Fibroblast of mammary gland (primary cell): ENCODE data around the gene FSIP1.

Source experiments
- DNase-seq: peaks from one replicate; pipeline ENCODE4 v3.0.0-alpha.2; 2010; ENCODE audit warnings: low read depth
- H3K4me3 ChIP-seq: 2 replicates; pipeline ENCODE4 v1.5.1; 2011; ENCODE audit warnings: low read depth, mild to moderate bottlenecking, low read length, moderate library complexity; ENCODE audit not compliant: control insufficient read depth
- TF ChIP-seq, protein P1 (sequence below): conservative IDR thresholded peaks from 2 replicates; pipeline ENCODE4 v1.5.1; 2011; ENCODE audit warnings: low read depth, low read length, inconsistent platforms; ENCODE audit not compliant: control insufficient read depth, insufficient read depth

FSIP1 gene

DNA sequence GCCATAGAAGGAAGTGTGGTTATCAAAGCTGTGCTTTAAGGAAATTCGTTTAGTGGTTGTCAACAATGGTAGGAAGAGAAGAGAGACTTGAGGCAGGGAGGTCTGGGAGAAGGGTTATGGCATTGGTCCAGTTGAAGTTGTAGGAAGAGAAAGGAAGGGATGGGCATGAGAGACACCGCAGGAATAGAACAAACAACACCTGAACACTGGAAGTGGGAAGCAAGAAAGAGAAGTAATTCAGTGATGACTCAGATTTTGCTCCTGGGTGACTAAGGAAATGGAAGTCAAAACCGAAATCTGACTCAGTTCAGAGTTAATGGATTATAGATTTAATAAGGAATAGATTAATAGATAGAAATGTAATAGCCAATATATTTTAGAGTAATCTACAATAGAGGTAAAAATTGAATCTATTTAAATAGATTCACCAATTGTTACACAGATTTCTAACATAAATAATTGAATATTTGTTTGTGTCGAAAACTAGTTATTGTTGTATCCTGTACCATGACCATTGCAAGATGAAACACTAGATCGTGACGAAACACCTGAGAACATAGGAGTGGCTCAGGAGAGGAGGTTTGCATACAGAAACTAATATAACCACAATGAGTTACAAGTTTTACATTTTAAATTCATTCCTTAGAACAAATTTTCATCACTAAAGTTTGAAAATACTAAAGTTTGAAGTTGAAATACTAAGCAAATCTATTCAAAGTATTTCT, 165.7 kb downstream of the FSIP1 start:
- TF ChIP-seq, protein P1, sequence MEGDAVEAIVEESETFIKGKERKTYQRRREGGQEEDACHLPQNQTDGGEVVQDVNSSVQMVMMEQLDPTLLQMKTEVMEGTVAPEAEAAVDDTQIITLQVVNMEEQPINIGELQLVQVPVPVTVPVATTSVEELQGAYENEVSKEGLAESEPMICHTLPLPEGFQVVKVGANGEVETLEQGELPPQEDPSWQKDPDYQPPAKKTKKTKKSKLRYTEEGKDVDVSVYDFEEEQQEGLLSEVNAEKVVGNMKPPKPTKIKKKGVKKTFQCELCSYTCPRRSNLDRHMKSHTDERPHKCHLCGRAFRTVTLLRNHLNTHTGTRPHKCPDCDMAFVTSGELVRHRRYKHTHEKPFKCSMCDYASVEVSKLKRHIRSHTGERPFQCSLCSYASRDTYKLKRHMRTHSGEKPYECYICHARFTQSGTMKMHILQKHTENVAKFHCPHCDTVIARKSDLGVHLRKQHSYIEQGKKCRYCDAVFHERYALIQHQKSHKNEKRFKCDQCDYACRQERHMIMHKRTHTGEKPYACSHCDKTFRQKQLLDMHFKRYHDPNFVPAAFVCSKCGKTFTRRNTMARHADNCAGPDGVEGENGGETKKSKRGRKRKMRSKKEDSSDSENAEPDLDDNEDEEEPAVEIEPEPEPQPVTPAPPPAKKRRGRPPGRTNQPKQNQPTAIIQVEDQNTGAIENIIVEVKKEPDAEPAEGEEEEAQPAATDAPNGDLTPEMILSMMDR, result no peak
- DNase-seq, result peak; percentile 23
- H3K4me3 ChIP-seq, result no peak overlapping the region

DNA sequence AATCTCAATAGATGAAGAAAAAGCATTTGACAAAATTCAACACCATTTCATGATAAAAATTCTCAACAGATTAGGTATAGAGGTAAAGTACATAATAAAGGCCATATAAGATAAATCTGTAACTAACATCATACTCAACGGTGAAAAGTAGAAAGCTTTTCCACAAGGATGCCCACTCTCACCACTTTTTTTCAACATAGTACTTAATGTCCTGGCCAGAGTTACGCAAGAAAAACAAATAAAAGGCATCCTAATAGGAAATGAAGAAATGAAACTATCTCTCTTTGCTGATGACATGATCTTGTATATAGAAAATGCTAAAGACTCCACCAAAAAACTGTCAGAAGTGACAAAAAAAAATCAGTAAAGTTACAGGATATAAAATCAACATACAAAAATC, 168.8 kb downstream of the FSIP1 start:
- peak; percentile 21 for DNase-seq
- H3K4me3 ChIP-seq, result no peak overlapping the region
- TF ChIP-seq, protein P1, result no peak

DNA sequence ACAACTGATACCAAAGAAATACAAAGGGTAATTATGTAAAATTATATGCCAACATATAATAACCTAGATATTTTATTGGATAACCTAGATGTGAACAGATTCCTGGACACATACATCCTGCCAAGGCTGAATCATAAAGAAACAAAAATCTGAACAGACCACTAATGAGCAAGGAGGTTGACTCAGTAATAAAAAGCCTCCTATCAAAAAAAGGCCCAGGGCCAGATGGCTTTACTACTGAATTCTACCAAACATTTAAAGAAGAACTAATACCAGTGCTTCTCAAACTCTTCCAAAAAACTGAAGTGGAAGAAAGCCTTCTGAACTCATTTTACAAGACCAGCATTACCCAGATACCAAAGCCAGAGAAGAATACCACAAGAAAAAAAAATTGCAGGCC, 169.4 kb downstream of the FSIP1 start:
- peak; percentile 34 for DNase-seq
- TF ChIP-seq, protein P1, result no peak
- no peak overlapping the region for H3K4me3 ChIP-seq

DNA sequence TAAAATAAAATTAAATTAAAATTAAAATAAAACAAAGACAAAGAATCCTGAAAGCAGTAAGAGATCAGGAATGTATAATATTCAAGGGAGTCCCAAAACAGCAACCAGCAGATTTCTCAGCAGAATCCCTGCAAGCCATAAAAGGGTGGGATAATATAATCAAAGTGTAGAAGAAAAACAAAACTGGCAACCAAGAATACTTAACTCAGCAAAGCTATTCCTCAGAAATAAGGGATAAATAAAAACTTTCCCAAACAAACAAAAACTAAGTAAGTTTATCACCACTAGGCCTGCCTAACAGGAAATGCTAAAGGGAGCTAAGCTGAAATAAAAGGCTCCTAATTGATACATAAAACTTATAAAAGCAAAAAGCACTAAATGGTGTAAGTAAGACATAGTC, 172.0 kb downstream of the FSIP1 start:
- no peak overlapping the region for H3K4me3 ChIP-seq
- no peak for DNase-seq
- TF ChIP-seq, protein P1, result no peak

DNA sequence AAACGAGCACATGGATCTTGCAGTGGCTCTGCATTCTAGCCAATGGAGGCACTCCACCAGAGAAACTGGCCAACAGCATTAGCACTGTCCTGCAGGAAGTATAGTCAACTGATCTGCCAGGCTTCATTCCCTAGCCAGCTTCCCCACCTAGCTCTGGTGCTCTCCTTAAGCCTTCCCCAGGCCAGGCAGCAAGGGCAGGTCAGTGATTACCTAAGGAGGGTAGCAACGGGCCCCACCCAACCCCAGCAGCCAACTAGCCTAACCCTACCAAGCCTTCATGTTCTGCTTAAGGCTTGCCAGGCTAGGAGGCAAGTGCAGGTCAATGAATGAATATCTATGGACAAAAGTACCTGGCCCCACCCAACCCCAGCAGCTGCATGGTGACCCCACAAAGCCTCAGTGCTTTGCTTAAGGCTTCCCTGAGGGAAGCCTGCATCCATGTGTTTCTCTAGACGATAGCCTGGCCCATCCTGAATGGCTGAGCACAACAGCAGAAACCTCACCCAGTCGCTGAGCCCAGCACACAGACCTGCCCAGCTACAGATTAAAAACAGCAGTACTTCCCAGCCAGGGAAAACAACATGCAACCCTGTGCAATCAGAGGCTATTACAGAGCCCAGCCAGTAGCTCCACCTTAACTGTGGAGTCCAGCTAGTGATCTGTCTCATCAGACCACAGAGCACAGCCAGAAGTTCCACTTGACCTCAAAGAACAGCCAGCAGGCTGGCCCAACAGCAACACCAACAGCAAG, 173.3 kb downstream of the FSIP1 start:
- TF ChIP-seq, protein P1, result no peak
- no peak for DNase-seq
- no peak overlapping the region for H3K4me3 ChIP-seq

DNA sequence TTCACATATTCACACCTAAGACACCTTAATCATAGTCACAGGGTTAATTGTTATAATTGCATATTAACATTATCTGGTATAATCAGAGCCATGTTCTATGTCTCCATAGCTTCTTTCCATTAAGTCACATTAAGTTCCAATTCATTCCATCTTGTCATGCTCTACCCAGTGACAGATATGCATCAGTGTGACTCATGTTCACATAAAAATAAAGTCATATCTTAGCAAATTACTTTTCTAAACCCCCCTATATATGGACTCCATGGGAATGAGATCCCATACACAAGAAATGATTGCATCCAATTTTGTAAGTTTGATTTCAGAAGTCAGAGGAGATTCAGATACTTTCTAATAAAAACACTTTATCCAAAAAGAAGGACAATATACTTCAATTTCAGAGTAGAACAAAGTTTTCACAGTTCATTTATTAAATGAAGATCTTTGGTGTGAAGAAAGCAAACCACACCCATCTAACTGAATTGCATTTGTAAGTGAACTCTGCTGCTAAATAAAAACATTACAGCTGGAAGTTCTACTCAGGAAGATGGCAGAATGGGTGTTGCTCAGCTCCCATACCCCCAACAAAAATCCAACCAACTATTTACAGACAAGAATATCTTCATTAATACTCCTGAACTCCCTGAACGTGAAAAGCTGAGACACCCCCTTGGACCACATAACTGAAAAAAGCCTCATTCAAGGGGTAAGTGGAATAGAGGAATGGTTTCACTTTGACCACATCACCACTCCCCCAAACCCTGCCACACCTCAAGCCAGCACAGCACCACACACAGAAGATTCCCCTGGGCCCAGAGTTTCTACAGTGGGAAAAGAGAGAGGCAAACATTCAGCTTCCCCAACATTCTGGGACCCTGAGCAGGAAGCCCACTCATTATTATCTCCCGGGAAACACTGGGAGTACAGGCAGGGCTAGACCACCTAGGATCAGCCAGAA, 174.2 kb downstream of the FSIP1 start:
- H3K4me3 ChIP-seq, result no peak overlapping the region
- TF ChIP-seq, protein P1, result no peak
- no peak for DNase-seq
